Caco-2 (cell line): ENCODE measurements around the gene HTR3B. TPM values are rescaled to one million over a fixed set of nuclear protein-coding genes. Genes with fewer than 3 reads are reported as not detected.
A peak's percentile ranks its signal among the peaks of the same experiment; 100 is the strongest.

Experiments
- Bru-seq: library from RNA; stranded (reverse); fragments of 400-500 nt; gene quantifications from one replicate; lab custom pipeline; 2021; lab: Mats Ljungman, UMichigan
- BruChase-seq, 2 experiments: library from RNA; stranded (reverse); fragments of 400-500 nt; gene quantifications; one replicate each; lab custom pipeline; 2021; lab: Mats Ljungman, UMichigan
- BruUV-seq: library from RNA; stranded (reverse); fragments of 400-500 nt; replicated peaks from 2 replicates; lab custom pipeline; 2021; lab: Mats Ljungman, UMichigan
- CTCF ChIA-PET: fragments of 300-600 bp; sonication (Branson Sonifier 250); formaldehyde crosslinking; loops from one replicate; lab custom pipeline; 2022; ENCODE audit warnings: antibody characterized with exemption; lab: Charles Lee
- POLR2A ChIA-PET: fragments of 300-600 bp; sonication (Branson Sonifier 250); formaldehyde crosslinking; loops from one replicate; lab custom pipeline; 2022; ENCODE audit warnings: antibody characterized with exemption; lab: Charles Lee
- DNase-seq, 2 experiments: peaks; one replicate each; pipeline versions ENCODE4 v3.0.0 to v3.0.0-alpha.2; 2020 to 2022
- H3K27me3 ChIP-seq: replicated peaks from 2 replicates; pipeline ENCODE4 v1.6.0; 2011; ENCODE audit warnings: low read length; ENCODE audit not compliant: control insufficient read depth, insufficient read depth
- H3K36me3 ChIP-seq: 2 replicates; pipeline ENCODE4 v1.5.1; 2011; ENCODE audit warnings: low read length; ENCODE audit not compliant: control insufficient read depth, insufficient read depth
- H3K4me1 ChIP-seq: fragments of 250-450 bp; sonication (Bioruptor Pico); 2 replicates; pipeline ENCODE4 v1.5.1; 2020; ENCODE audit warnings: mild to moderate bottlenecking
- H3K4me3 ChIP-seq: 2 replicates; pipeline ENCODE4 v1.5.1; 2011; ENCODE audit warnings: low read depth, mild to moderate bottlenecking, control low read depth, low read length
- H3K9me3 ChIP-seq: fragments of 250-450 bp; sonication (Bioruptor Pico); 2 replicates; pipeline ENCODE4 v1.5.1; 2020; ENCODE audit warnings: mild to moderate bottlenecking, moderate library complexity
- H3K27ac Mint-ChIP-seq: one replicate; pipeline ENCODE4 v1.8.0; 2022; ENCODE audit warnings: mixed read lengths; ENCODE audit not compliant: unreplicated experiment
- H3K27me3 Mint-ChIP-seq: one replicate; pipeline ENCODE4 v1.8.0; 2022; ENCODE audit warnings: mixed read lengths; ENCODE audit not compliant: insufficient read depth, unreplicated experiment
- H3K36me3 Mint-ChIP-seq: one replicate; pipeline ENCODE4 v1.8.0; 2022; ENCODE audit warnings: mild to moderate bottlenecking, mixed read lengths; ENCODE audit not compliant: insufficient read depth, unreplicated experiment
- H3K4me1 Mint-ChIP-seq: one replicate; pipeline ENCODE4 v1.8.0; 2022; ENCODE audit warnings: low read depth, mixed read lengths; ENCODE audit not compliant: unreplicated experiment
- H3K4me3 Mint-ChIP-seq: one replicate; pipeline ENCODE4 v1.8.0; 2022; ENCODE audit warnings: mild to moderate bottlenecking, moderate library complexity, mixed read lengths; ENCODE audit not compliant: unreplicated experiment
- H3K9me3 Mint-ChIP-seq: one replicate; pipeline ENCODE4 v1.8.0; 2022; ENCODE audit warnings: mixed read lengths; ENCODE audit not compliant: unreplicated experiment
- CTCF ChIP-seq, 2 experiments: fragments of 200-600 bp in 1 of 2; IDR thresholded peaks; 1 replicate in 1 of 2; 2 replicates in 1 of 2; pipeline versions ENCODE4 v1.5.1 to v1.8.0; 2011 to 2022; ENCODE audit warnings: antibody characterized with exemption in 1 of 2, control low read depth in 1 of 2, inconsistent platforms in 1 of 2, low read depth in 1 of 2, low read length in 1 of 2, mild to moderate bottlenecking in 1 of 2, moderate library complexity in 1 of 2; ENCODE audit not compliant: insufficient read depth in 1 of 2, severe bottlenecking in 1 of 2, unreplicated experiment in 1 of 2
- intact Hi-C: fragments of 100-400 bp; cut with micrococcal nuclease; formaldehyde crosslinking; loops from one replicate; pipeline ENCODE4 v1.10.0; 2022; ENCODE audit not compliant: unreplicated experiment
- long read RNA-seq: library from polyadenylated mRNA; stranded (forward); transcript quantifications from one replicate; pipeline ENCODE4 v2.0.0, GENCODE V29; 2022
- total RNA-seq: library from RNA; stranded (reverse); gene quantifications from 2 replicates; pipeline ENCODE4 v1.2.3, GENCODE V29; 2022

HTR3B gene, protein sequence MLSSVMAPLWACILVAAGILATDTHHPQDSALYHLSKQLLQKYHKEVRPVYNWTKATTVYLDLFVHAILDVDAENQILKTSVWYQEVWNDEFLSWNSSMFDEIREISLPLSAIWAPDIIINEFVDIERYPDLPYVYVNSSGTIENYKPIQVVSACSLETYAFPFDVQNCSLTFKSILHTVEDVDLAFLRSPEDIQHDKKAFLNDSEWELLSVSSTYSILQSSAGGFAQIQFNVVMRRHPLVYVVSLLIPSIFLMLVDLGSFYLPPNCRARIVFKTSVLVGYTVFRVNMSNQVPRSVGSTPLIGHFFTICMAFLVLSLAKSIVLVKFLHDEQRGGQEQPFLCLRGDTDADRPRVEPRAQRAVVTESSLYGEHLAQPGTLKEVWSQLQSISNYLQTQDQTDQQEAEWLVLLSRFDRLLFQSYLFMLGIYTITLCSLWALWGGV
- total RNA-seq (not detected in 2 replicates), Bru-seq, nascent RNA (percentile 7 among the genes with signal in this experiment), BruChase-seq, experiment 1, labeled RNA remaining after a 2-hour chase (percentile 4 among the genes with signal in this experiment), BruChase-seq, experiment 2, labeled RNA remaining after a 6-hour chase (not detected)
- long read RNA-seq, result 0 reads

DNA sequence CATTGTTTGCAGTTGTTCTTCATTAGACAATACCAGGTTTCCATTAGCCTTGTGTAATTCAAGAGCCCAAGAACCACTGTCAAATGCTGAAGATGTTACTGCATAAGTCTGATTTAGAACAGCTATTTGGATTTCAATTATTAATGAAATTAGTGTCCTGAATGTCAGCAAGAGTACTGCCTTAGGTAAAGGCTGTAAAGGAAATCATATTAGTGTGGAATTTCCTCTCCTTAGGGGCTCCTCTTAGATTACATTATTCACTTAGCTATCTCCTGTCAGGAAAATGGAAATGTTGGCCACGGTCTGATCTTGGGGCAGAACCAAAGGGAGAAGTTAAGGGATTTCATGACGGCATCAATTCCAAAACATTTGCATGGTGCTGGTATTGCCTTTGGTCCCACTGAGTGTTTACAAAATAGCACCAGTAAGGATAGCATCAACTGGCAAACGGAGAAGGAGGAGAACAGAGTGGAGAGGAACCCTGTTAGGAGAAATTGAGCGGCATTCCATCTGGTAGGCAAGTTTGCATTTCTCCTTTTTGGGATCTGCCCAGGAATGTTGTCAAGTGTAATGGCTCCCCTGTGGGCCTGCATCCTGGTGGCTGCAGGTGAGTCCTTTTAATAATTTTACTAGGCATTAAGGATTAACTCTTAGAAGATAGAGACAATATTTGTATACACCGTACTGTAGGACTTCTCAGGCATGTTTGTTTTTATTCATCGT is at the start of gene HTR3B:
HTR3B (plus strand) TSS at position 418 of the 723 bp plus-strand sequence; CDS start at position 556, 138 bp downstream.
- no peak for DNase-seq
- H3K9me3 ChIP-seq, result no peaks in the 10 kb centered on the region; the same call in 1 of the 2 replicates
- no peak for TF ChIP-seq CTCF (IDR thresholded peaks at IDR 0.05; ENCODE audit: insufficient read depth in 1 of 2, low read depth in 1 of 2, low read length in 1 of 2, severe bottlenecking in 1 of 2, unreplicated experiment in 1 of 2)
- POLR2A ChIA-PET, result no interaction called here
- H3K9me3 Mint-ChIP-seq, result no peaks in the 10 kb centered on the region
- peaks cover 17% of the 10 kb centered on the region for H3K4me1 ChIP-seq
- no peaks in the 10 kb centered on the region for H3K27me3 ChIP-seq
- H3K36me3 ChIP-seq, result no peaks in the 10 kb centered on the region
- no peak within 1 kb of the TSS for H3K4me3 ChIP-seq
- CTCF ChIA-PET, result interaction anchor here (0.6 to 3.3 kb wide), 3 partner anchors 8 to 357 kb away, joined by 4 to 27 read pairs (median 5); no protein-coding TSS in a partner anchor
- BruUV-seq, result no TSS peak
- H3K27ac Mint-ChIP-seq, result no peak within 1 kb of the TSS
- H3K4me1 Mint-ChIP-seq, result peaks cover 23% of the 10 kb centered on the region
- H3K4me3 Mint-ChIP-seq, result no peak within 1 kb of the TSS
- peaks cover under 1% of the 10 kb centered on the region for H3K27me3 Mint-ChIP-seq
- no peaks in the 10 kb centered on the region for H3K36me3 Mint-ChIP-seq
- intact Hi-C loops, result no loop called here

DNA sequence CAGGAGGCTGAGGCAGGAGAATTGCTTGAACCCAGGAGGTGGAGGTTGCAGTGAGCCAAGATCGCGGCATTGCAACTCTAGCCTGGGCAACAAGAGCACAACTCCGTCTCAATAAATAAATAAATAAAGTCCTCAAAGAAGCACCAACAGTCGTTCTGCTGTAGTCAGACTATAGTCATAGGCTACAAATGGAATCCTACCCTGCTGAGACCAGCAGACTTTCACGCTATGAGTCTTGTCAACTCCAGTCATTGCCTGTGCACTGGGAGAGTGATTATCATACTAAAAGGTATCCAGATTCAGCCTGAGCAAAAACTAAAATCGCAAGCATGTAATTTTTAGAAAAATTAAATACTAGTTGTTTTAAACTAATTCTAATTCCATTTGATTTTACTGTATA is 48.8 kb upstream of the HTR3B start:
- no peaks in the 10 kb centered on the region for H3K9me3 ChIP-seq
- CTCF ChIA-PET, result no interaction called here
- POLR2A ChIA-PET, result no interaction called here
- peaks cover 6% of the 10 kb centered on the region for H3K4me1 Mint-ChIP-seq
- TF ChIP-seq CTCF (IDR thresholded peaks at IDR 0.05; ENCODE audit: insufficient read depth in 1 of 2, low read depth in 1 of 2, low read length in 1 of 2, severe bottlenecking in 1 of 2, unreplicated experiment in 1 of 2), result no peak
- H3K4me3 ChIP-seq, result no peak overlapping the region
- peaks cover 6% of the 10 kb centered on the region; the same call in 1 of the 2 replicates for H3K4me1 ChIP-seq
- H3K4me3 Mint-ChIP-seq, result no peak overlapping the region
- H3K27ac Mint-ChIP-seq, result no peak overlapping the region
- no peaks in the 10 kb centered on the region for H3K9me3 Mint-ChIP-seq
- no TSS peak for BruUV-seq
- peaks cover 17% of the 10 kb centered on the region for H3K36me3 Mint-ChIP-seq
- H3K36me3 ChIP-seq, result peaks cover 2% of the 10 kb centered on the region; the same call in 1 of the 2 replicates
- no peaks in the 10 kb centered on the region for H3K27me3 ChIP-seq
- DNase-seq, result no peak
- H3K27me3 Mint-ChIP-seq, result no peaks in the 10 kb centered on the region
- intact Hi-C loops, result no loop called here
